Measurements from ENCODE around the gene NEUROD2. TPM values are rescaled to one million over a fixed set of nuclear protein-coding genes. Genes with fewer than 3 reads are reported as not detected.

NEUROD2 gene
- total and polyA plus RNA-seq, 7 experiments from 2014 or later = not detected

- H3K27me3 ChIP-seq (ENCODE audit: control insufficient read depth in 2 of 2, insufficient read depth in 2 of 2, low read length in 2 of 2) = peaks cover 0 to 4% of the 10 kb centered on the region in 2 donors
- peak overlapping the region; percentile 52 for H3K4me3 ChIP-seq (ENCODE audit: low read length)
- peaks cover 12 to 20% of the 10 kb centered on the region in 2 donors for H3K4me1 ChIP-seq (ENCODE audit: control insufficient read depth in 2 of 2, insufficient read depth in 2 of 2, low read length in 2 of 2)
- no peaks in the 10 kb centered on the region for H3K9me3 ChIP-seq (ENCODE audit: control insufficient read depth in 2 of 3, low read length in 3 of 3)
- intact Hi-C loops (cut with micrococcal nuclease) = loop anchor here in 1 of 2 donors (1.0 kb wide), 3 partner anchors 111 to 361 kb away; partner anchors contain the start of genes IKZF3, MIEN1 and PSMD3
- peaks cover 5 to 32% (median 17%) of the 10 kb centered on the region in 7 donors for H3K4me1 Mint-ChIP-seq
- DNase-seq (no peak), ATAC-seq (no peak)
- CTCF ChIA-PET = interaction anchor here (0.7 to 8.9 kb wide), 6 partner anchors 9 to 321 kb away, joined by 3 to 104 read pairs (median 4); partner anchors contain the start of genes PNMT and STARD3
- POLR2A ChIA-PET = interaction anchor here (0.7 to 2.1 kb wide), 5 partner anchors 49 to 307 kb away, joined by 3 to 6 read pairs (median 4); partner anchors contain the start of genes IKZF3 and PNMT
- peak overlapping the region in 2 of 9 donors; percentile 38 to 41 for H3K27ac Mint-ChIP-seq
- no peaks in the 10 kb centered on the region for H3K9me3 Mint-ChIP-seq
- H3K4me3 Mint-ChIP-seq = peak overlapping the region in 8 of 10 donors; percentile 23 to 87 (median 66)
- H3K27ac ChIP-seq (ENCODE audit: low read depth, low read length) = no peak overlapping the region
- peaks cover 0 to 69% (median 0%) of the 10 kb centered on the region in 5 donors for H3K27me3 Mint-ChIP-seq
- H3K36me3 Mint-ChIP-seq = peaks cover 0 to 1% (median 0%) of the 10 kb centered on the region in 5 donors
- H3K36me3 ChIP-seq (ENCODE audit: control insufficient read depth in 2 of 3, insufficient read depth in 3 of 3, low read length in 3 of 3) = no peaks in the 10 kb centered on the region
These were observed 11.5 kb upstream of the NEUROD2 start for GRCh38 chr17:39618956-39619785.

- POLR2A ChIA-PET = interaction anchor here (0.6 to 2.1 kb wide), 4 partner anchors 8 to 308 kb away, joined by 3 to 6 read pairs (median 4); partner anchors contain the start of gene PNMT
- no peaks in the 10 kb centered on the region for H3K36me3 ChIP-seq (ENCODE audit: control insufficient read depth in 2 of 3, insufficient read depth in 3 of 3, low read length in 3 of 3)
- ATAC-seq (no peak), DNase-seq (no peak)
- no peaks in the 10 kb centered on the region for H3K9me3 Mint-ChIP-seq
- H3K27me3 ChIP-seq (ENCODE audit: control insufficient read depth in 2 of 2, insufficient read depth in 2 of 2, low read length in 2 of 2) = peaks cover 0 to 4% of the 10 kb centered on the region in 2 donors
- H3K27ac ChIP-seq (ENCODE audit: low read depth, low read length) = peak overlapping the region; percentile 23
- peak overlapping the region; percentile 52 for H3K4me3 ChIP-seq (ENCODE audit: low read length)
- H3K4me3 Mint-ChIP-seq = peak overlapping the region; percentile 77 to 91 (median 86)
- CTCF ChIA-PET = interaction anchor here (8.9 kb wide), 1 partner anchor 17 kb away, joined by 104 read pairs; the partner anchor contains the start of gene STARD3
- H3K4me1 Mint-ChIP-seq = peaks cover 5 to 27% (median 15%) of the 10 kb centered on the region in 7 donors
- no peaks in the 10 kb centered on the region for H3K9me3 ChIP-seq (ENCODE audit: control insufficient read depth in 2 of 3, low read length in 3 of 3)
- H3K4me1 ChIP-seq (ENCODE audit: control insufficient read depth in 2 of 2, insufficient read depth in 2 of 2, low read length in 2 of 2) = peaks cover 12 to 19% of the 10 kb centered on the region in 2 donors
- H3K36me3 Mint-ChIP-seq = peaks cover 0 to 1% (median 0%) of the 10 kb centered on the region in 5 donors
- peak overlapping the region in 6 of 9 donors; percentile 43 to 79 (median 62) for H3K27ac Mint-ChIP-seq
- intact Hi-C loops (cut with micrococcal nuclease) = loop anchor here in 1 of 2 donors (1.0 kb wide), 3 partner anchors 112 to 362 kb away; partner anchors contain the start of genes IKZF3, MIEN1 and PSMD3
- peaks cover 0 to 64% (median 0%) of the 10 kb centered on the region in 5 donors for H3K27me3 Mint-ChIP-seq
These were observed 10.7 kb upstream of the NEUROD2 start for GRCh38 chr17:39618246-39618913.

DNA sequence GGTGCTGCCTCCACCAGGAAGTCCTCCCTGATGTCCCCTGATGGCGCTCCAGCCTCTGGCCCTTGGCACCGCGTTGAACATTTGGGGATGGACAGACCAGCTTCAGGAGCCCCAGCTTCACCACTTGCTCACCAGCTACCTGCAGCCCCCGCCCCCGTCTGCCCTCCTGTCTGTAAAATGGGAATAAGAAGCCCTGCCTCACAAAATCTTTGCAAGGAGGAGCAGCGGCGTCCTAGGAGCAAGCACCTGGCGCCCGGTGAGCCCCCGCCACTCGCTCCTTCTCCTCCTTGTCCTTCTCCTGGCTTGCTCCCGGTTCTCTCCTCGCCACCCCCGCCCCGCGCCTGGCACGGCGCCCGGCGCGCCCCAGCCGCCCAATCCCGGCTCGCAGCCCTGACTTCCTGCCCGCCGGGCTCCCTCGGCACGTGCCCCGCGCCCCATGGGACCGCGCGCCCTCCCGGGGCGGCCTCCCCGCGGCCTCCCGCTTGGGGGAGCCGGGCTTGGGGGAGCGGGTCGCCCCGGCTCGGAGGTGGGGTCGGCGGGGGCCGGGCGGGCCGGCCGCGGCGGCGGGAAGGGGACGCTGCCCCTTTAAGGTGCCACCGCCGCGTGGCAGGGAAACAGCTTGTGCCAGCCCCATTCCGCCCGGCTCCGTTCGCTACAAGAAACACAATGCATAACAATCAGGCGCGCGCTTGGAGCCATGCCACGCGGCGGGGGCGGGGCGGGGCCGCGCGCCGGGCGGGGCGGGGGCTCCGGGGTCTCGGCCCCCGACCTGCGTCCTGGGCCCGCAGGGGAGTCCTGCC lies 9.9 kb upstream of the NEUROD2 start:
- DNase-seq (peak; percentile 44 to 72 (median 64)), ATAC-seq (peak; percentile 59)
- H3K36me3 Mint-ChIP-seq = peaks cover 0 to 1% (median 0%) of the 10 kb centered on the region in 5 donors
- Histone ChIP-seq H3K36me3 (ENCODE audit: control insufficient read depth in 2 of 3, insufficient read depth in 3 of 3, low read length in 3 of 3) (no peaks in the 10 kb centered on the region), H3K27ac (ENCODE audit: low read depth, low read length) (peak overlapping the region; percentile 31), H3K4me1 (ENCODE audit: control insufficient read depth in 2 of 2, insufficient read depth in 2 of 2, low read length in 2 of 2) (peaks cover 12 to 16% of the 10 kb centered on the region in 2 donors), H3K9me3 (ENCODE audit: control insufficient read depth in 2 of 3, low read length in 3 of 3) (no peaks in the 10 kb centered on the region), H3K27me3 (ENCODE audit: control insufficient read depth in 2 of 2, insufficient read depth in 2 of 2, low read length in 2 of 2) (peaks cover 0 to 4% of the 10 kb centered on the region in 2 donors), H3K4me3 (ENCODE audit: low read length) (peak overlapping the region; percentile 48)
- ChIA-PET CTCF (interaction anchor here (0.9 kb wide), 1 partner anchor 16 kb away, joined by 3 read pairs; no protein-coding TSS in a partner anchor), POLR2A (interaction anchor here (0.6 to 2.1 kb wide), 5 partner anchors 7 to 581 kb away, joined by 3 to 6 read pairs (median 3); partner anchors contain the start of gene PNMT)
- no peaks in the 10 kb centered on the region for H3K9me3 Mint-ChIP-seq
- H3K27ac Mint-ChIP-seq = peak overlapping the region in 5 of 9 donors; percentile 24 to 79 (median 59)
- H3K27me3 Mint-ChIP-seq = peaks cover 0 to 68% (median 7%) of the 10 kb centered on the region in 5 donors
- H3K4me1 Mint-ChIP-seq = peaks cover 5 to 23% (median 11%) of the 10 kb centered on the region in 7 donors
- H3K4me3 Mint-ChIP-seq = peak overlapping the region; percentile 39 to 91 (median 86)
- intact Hi-C loops (cut with micrococcal nuclease) = loop anchor here in 1 of 2 donors (1.0 kb wide), 3 partner anchors 113 to 363 kb away; partner anchors contain the start of genes IKZF3, MIEN1 and PSMD3

GRCh38 chr17:39617100-39617445 lies 9.4 kb upstream of the NEUROD2 start:
- DNase-seq = no peak
- Mint-ChIP-seq H3K4me1 (peaks cover 4 to 18% (median 7%) of the 10 kb centered on the region in 7 donors), H3K9me3 (no peaks in the 10 kb centered on the region), H3K27ac (peak overlapping the region in 1 of 9 donors; percentile 24), H3K36me3 (peaks cover 0 to 1% (median 0%) of the 10 kb centered on the region in 5 donors), H3K4me3 (peak overlapping the region; percentile 39 to 87 (median 72)), H3K27me3 (peaks cover 0 to 68% (median 7%) of the 10 kb centered on the region in 5 donors)
- Histone ChIP-seq H3K27ac (ENCODE audit: low read depth, low read length) (no peak overlapping the region), H3K9me3 (ENCODE audit: control insufficient read depth in 2 of 3, low read length in 3 of 3) (no peaks in the 10 kb centered on the region), H3K4me1 (ENCODE audit: control insufficient read depth in 2 of 2, insufficient read depth in 2 of 2, low read length in 2 of 2) (peaks cover 7 to 13% of the 10 kb centered on the region in 2 donors), H3K36me3 (ENCODE audit: control insufficient read depth in 2 of 3, insufficient read depth in 3 of 3, low read length in 3 of 3) (no peaks in the 10 kb centered on the region), H3K27me3 (ENCODE audit: control insufficient read depth in 2 of 2, insufficient read depth in 2 of 2, low read length in 2 of 2) (peaks cover 0 to 4% of the 10 kb centered on the region in 2 donors), H3K4me3 (ENCODE audit: low read length) (peak overlapping the region; percentile 48)
- intact Hi-C loops (cut with micrococcal nuclease) = no loop called here
- no peak for ATAC-seq
- POLR2A ChIA-PET = interaction anchor here (0.6 kb wide), 2 partner anchors 166 to 581 kb away, joined by 3 to 6 read pairs; no protein-coding TSS in a partner anchor
- CTCF ChIA-PET = interaction anchor here (0.6 to 0.9 kb wide), 2 partner anchors 16 to 37 kb away, joined by 3 read pairs; no protein-coding TSS in a partner anchor

DNA sequence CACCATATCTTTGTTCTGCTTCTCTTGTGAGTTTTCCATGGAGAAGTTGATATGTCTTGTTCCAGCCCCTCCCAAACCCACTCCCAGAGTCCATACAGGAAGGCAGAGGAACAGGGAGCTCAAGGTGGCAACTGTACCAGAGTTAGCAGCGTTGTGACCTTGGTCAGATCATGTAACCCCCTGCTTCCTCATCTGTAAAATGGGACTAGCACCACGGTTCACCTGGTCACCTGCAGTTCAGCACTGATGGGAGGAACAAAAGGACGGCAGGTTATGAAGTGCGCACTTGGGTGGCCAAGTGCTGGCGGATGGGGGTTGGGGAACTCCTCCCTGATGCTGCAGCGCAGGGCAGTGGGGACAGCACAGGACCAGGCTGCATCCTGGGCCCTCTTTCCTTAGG lies 7.7 kb upstream of the NEUROD2 start:
- intact Hi-C loops (cut with micrococcal nuclease) = no loop called here
- DNase-seq = no peak
- ATAC-seq = no peak
- H3K27ac ChIP-seq (ENCODE audit: low read depth, low read length) = no peak overlapping the region
- no peaks in the 10 kb centered on the region for H3K36me3 ChIP-seq (ENCODE audit: control insufficient read depth in 2 of 3, insufficient read depth in 3 of 3, low read length in 3 of 3)
- Mint-ChIP-seq H3K4me1 (peaks cover 0 to 14% (median 3%) of the 10 kb centered on the region in 7 donors), H3K9me3 (no peaks in the 10 kb centered on the region), H3K27ac (no peak overlapping the region), H3K27me3 (peaks cover 0 to 68% (median 7%) of the 10 kb centered on the region in 5 donors), H3K36me3 (peaks cover 0 to 1% (median 0%) of the 10 kb centered on the region in 5 donors), H3K4me3 (peak overlapping the region in 2 of 10 donors; percentile 5 to 29)
- H3K4me3 ChIP-seq (ENCODE audit: low read length) = no peak overlapping the region
- ChIA-PET POLR2A (interaction anchor here (1.3 kb wide), 1 partner anchor 9 kb away, joined by 3 read pairs; no protein-coding TSS in a partner anchor), CTCF (interaction anchor here (0.7 to 1.0 kb wide), 2 partner anchors 14 to 37 kb away, joined by 3 to 4 read pairs; no protein-coding TSS in a partner anchor)
- peaks cover 6 to 11% of the 10 kb centered on the region in 2 donors for H3K4me1 ChIP-seq (ENCODE audit: control insufficient read depth in 2 of 2, insufficient read depth in 2 of 2, low read length in 2 of 2)
- H3K9me3 ChIP-seq (ENCODE audit: control insufficient read depth in 2 of 3, low read length in 3 of 3) = no peaks in the 10 kb centered on the region
- peaks cover 0 to 4% of the 10 kb centered on the region in 2 donors for H3K27me3 ChIP-seq (ENCODE audit: control insufficient read depth in 2 of 2, insufficient read depth in 2 of 2, low read length in 2 of 2)

Measured in naive thymus-derived CD4-positive, alpha-beta T cell (primary cell).